ENCODE measurements around the gene MRPS10. TPM values are rescaled to one million over a fixed set of nuclear protein-coding genes. Genes with fewer than 3 reads are reported as not detected.
"Not testable (repeated sequence)": the region's sequence is repeated elsewhere in the genome, so short reads cannot be mapped to it uniquely, and the experiment has no call there.

The MRPS10 gene
- total RNA-seq, 1 donor from 2014 or later, result 102 TPM

DNA sequence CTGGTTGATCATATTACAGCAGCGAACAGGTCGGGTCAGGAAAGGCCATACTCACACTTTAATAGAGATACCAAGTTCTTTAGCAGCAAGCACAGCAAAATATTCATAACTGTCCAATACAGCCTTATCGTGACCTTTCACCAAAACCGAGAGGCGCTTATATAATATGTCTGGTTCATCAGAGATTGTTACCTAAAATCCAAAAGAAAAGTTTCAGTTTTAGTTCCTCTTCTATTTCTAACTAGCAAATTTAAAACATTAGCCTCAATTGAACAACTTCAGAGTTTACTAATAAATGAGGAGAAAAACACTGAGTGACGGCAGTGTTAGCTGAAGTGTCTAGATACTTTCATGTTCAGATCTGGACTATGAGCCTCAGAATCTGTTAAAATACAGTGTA is 5.9 kb downstream of the MRPS10 start:
- no peak for DNase-seq (ENCODE audit: low read depth)

DNA sequence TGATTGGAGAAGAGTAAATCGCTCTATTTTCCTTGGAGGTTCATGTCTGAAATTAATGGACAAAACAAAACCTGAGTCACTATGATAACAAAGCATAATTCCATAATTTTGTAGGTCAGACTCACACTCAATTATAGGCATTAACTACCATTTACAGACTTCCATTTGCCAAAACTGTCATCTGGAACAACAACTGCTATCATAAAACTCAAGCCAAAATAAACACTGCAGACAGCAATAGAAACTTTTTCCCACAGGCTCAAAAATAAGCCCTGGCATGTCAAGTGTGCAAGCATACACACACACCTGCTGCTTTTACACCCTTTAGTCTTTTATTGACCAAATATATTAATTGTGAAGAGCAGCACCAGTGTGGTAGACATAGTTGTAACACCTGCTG is 7.1 kb downstream of the MRPS10 start:
- DNase-seq (ENCODE audit: low read depth), result peak; percentile 58

DNA sequence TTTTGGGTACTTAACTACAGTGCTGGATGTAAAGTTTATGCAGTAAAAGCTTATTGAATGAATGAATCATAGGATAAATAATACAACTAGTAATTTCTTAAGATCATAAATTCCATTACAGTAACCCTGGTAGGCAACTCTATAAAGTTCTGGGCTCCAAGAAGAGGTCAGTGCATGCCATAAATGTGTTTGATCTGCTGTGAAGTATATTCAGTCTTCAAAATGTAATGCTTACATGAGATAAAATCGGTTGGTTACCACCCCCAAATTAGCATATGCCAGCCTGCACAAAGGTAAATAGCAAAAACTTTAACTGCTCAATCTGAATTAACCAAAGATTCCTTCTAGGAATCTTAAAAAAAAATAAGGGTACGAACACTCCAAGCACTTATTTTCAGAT is 10.1 kb downstream of the MRPS10 start:
- not testable (repeated sequence) for DNase-seq (ENCODE audit: low read depth)

DNA sequence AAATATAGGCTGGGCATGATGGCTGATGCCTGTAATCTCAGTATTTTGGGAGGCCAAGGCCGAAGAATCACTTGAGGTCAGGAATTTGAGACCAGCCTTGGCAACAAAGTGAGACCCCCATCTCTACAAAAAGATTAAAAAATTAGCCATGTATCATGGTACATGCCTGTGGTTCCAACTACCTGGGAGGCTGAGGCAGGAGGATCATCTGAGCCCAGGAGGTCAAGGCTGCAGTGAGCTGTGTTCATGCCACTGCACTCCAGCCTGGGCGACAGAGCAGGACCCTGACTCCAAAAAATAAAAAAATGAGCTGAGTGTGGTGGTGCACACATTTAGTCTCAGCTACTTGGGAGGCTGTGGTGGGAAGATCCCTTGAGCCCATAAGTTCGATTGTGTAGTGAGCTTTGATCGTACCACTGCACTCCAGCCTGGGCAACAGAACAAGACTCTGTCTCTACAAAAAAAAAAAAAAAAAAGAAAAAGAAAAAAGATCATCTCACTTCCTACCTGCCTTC is 12.8 kb downstream of the MRPS10 start:
- DNase-seq (ENCODE audit: low read depth), result no peak

- no peak for DNase-seq (ENCODE audit: low read depth)
Observed at GRCh38 chr6:42203183-42203582, 14.5 kb downstream of the MRPS10 start.

GRCh38 chr6:42202131-42202915 is 15.3 kb downstream of the MRPS10 start:
- DNase-seq (ENCODE audit: low read depth), result not testable (repeated sequence)

- DNase-seq (ENCODE audit: low read depth), result no peak
Observed at GRCh38 chr6:42201382-42201781, 16.3 kb downstream of the MRPS10 start.

GRCh38 chr6:42200035-42200434 is 17.6 kb downstream of the MRPS10 start:
- DNase-seq (ENCODE audit: low read depth), result peak; percentile 80

DNA sequence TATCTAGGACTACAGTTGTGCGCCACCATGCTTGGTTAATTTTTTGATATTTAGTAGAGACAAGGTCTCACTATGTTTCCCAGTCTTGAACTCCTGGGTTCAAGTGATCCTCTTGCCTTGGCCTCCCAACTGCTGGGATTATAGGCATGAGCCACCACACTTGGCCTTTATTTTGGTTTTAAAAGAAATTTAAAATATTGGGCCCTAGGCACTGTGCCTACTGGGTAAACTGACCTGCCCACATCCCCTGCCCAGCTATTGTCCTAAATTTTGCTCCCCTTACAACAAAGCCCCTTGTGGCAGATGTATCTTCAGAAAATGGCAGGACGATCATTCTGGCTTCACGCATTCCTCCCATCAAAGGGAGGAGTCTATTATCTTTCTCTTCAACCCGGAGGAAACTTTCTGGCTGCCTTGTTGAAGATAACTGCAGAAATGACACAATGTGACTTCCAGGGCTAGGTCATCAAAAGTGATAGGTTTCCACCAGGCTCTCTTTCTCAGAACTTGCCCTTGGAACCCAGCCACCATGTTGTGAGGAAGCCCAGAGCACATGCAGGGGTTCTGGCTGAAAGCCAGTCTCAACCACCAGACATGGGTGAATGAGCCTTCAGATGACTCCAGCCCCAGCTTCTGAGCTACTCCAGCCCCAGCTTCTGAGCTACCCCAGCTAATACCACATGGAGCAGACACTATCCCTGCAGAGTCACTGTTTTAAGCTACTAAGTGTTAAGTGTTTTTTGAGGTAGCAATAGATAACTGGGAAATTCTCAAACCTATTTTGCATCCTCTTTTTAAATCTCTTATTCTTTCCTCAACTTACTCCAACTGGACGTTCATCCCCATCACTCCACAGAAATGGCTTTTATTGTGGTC is 18.3 kb downstream of the MRPS10 start:
- DNase-seq (ENCODE audit: low read depth), result peak; percentile 70

DNA sequence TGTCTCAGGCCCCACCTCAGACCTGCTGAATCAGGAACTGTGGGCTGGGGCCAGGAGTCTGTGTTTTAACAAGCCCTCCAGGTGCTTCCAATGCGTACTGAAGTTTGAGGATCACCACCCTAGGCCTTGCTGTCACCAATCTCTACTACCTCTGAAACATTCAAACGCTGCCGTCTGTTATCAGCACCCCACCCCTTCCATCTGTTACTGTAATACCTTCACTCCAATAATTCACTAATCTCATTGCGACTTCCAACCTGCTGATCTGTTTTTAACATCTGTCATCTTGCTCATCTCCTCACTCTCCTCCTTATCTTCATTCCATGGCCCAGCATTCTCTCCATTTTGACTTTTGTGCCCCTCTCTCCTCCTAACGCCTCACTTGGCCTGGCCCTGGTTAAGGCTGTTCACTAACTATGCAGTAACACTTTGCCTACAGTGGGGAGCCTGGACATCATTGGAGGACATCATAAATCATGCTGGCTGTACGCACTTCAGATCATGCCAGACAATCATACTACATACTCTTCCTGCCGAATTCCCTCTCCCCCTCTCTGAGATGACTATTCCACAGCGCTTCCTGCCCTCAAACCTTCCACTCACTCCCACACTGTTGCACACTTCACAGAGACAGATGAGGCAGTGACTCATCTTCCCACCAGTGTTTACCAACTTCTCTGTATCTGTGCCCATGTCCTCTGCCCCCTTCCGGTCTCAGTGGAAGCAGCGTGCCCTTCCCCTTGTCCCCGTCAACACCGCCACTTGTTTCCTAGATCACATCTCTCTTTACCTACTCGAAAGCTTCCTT is 19.9 kb downstream of the MRPS10 start:
- DNase-seq (ENCODE audit: low read depth), result peak; percentile 63

GRCh38 chr6:42195415-42195814 is 22.2 kb downstream of the MRPS10 start:
- no peak for DNase-seq (ENCODE audit: low read depth)

GRCh38 chr6:42194056-42194455 is 23.6 kb downstream of the MRPS10 start:
- DNase-seq (ENCODE audit: low read depth), result no peak

GRCh38 chr6:42193491-42193894 is 24.2 kb downstream of the MRPS10 start:
- DNase-seq (ENCODE audit: low read depth), result no peak

DNA sequence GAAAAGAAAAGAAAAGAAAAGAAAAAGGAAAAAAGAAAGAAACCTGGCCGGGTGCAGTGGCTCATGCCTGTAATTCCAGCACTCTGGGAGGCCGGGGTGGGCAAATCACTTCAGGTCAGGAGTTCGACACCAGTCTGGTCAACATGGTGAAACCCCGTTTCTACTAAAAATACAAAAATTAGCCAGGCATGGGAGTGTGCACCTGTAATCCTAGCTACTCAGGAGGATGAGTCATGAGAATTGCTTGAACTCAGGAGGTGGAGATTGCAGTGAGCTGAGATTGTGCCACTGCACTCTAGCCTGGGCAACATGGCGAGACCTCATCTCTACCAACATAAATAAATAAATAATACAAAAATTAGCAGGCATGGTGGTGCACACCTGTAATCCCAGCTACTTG is 25.3 kb downstream of the MRPS10 start:
- not testable (repeated sequence) for DNase-seq (ENCODE audit: low read depth)

DNA sequence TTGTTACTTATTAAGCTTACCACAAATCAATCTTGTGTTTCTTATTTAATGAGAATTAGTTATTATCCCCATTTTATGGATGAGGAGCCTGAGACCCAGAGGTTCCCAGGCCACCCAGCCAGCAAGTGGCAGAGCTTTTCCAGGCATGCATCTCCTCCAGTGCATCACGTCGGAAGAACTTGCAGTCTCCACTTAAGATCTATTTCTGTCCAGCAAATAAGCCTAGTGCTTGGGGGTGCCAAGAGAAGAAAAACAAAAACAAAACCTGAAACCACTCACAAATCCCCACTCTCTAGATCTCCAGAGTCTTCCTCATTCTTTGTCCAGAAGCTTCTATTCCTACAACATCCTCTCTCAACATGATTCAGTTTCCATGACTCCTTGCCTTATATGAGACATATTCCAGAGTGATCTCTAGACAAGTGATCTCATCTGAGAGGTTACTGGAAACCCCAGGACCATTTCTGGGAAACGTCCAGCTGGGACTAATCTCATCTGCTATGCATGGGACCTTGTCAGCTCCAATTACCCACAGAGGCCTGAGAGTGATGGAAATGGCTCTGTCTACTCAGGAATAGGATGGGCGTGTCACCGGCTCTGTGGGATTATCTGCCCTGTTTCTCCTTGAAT is 27.0 kb downstream of the MRPS10 start:
- DNase-seq (ENCODE audit: low read depth), result peak; percentile 89

DNA sequence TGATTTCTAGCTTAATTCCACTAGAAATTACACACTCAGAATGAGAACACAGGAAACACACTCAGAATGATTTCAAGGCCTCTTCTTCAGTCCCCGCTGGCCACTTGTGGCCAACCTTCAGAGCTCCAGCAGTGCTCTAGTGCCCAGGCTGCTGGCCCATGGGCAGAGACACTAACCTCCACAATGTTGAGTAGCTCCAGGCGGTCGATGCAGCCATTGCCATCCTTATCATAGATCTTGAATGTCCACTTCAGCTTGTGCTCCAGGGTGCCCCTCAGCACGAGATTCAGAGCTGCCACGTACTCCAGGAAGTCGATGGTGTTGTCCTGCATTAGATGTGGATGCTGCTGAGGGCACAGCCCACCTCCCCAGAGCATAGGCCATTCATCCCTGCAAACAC is 29.3 kb downstream of the MRPS10 start:
- no peak for DNase-seq (ENCODE audit: low read depth)

DNA sequence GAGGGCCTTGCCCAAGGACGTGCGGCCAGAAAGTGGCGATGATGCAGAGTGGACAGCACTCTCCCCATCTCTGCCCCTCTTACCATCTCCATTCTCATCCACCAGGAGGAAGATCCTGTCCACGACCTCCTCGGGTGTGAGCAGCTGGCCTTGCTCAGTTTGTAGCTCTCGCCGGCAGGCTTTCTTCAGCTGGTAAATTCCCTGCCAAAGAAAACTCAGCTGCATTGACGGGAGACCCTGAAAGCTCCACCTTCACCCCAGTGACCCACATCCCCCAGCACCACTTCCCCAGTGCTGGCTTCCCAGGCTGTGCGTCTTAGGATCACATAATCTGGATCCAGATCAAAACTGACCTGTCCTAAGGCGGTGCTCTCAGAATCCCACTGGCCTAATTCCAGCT is 32.1 kb downstream of the MRPS10 start:
- no peak for DNase-seq (ENCODE audit: low read depth)

GRCh38 chr6:42184475-42184874 is 33.2 kb downstream of the MRPS10 start:
- no peak for DNase-seq (ENCODE audit: low read depth)

GRCh38 chr6:42182101-42182500 is 35.6 kb downstream of the MRPS10 start:
- DNase-seq (ENCODE audit: low read depth), result no peak

GRCh38 chr6:42179945-42180313 is 37.7 kb downstream of the MRPS10 start:
- DNase-seq (ENCODE audit: low read depth), result no peak
